GM12864 (cell line): ENCODE results near the gene GP1BB.

ENCODE experiments used
- DNase-seq: peaks from one replicate; pipeline ENCODE4 v3.0.0-alpha.2; 2011; ENCODE audit warnings: low read depth
- H3K4me3 ChIP-seq: 2 replicates; pipeline ENCODE4 v1.5.1; 2011; ENCODE audit warnings: mild to moderate bottlenecking, low read depth, low read length, control low read depth
- TF ChIP-seq, protein P1 (sequence below): IDR thresholded peaks from 2 replicates; pipeline ENCODE4 v1.5.1; 2011; ENCODE audit warnings: low read depth, mild to moderate bottlenecking, moderate library complexity, low read length, control low read depth, inconsistent platforms; ENCODE audit errors: missing control alignments

The GP1BB gene

DNA sequence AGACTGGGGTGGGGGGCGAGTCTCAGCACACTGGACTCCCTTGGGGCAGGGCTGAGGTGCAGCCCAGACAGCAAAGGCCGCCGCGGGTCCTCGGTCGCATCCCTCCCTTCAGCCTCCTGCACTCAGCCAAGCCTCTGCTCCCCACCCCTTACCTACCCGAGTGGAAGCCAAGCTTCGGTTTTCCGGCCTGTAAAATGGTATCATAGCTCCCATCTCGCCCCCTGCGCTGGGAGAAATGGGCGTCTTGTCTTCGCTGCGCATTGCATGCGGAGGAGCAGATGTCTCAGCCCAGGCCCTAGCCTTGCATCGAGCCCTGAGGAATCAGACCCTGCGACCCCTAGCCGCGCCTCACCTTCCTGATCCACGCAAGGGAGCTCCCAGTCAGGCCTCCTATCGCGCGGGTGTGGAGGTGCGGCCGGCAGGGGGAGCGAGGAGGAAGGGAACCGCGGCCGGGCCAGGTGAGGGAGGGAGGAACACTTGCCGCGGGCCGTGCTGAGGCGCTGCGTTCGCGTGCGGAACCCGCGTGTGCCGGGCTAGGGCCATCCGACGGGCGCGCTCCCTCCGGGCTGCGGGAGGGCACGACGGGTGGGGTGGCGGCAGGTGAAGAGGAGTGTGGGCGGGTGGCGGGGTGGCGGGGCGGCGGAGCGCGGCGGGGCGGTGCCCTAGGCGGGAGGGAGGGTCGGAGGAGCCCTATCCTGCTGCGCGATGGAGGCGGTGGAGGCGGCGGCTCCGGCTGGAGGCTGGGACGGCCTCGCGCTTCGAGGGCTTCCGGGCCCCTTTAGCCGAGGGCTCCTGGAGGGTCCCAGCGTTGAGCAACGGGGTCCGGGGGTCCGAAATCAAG, 33.2 kb downstream of the GP1BB start:
- no peak for DNase-seq
- TF ChIP-seq, protein P1, sequence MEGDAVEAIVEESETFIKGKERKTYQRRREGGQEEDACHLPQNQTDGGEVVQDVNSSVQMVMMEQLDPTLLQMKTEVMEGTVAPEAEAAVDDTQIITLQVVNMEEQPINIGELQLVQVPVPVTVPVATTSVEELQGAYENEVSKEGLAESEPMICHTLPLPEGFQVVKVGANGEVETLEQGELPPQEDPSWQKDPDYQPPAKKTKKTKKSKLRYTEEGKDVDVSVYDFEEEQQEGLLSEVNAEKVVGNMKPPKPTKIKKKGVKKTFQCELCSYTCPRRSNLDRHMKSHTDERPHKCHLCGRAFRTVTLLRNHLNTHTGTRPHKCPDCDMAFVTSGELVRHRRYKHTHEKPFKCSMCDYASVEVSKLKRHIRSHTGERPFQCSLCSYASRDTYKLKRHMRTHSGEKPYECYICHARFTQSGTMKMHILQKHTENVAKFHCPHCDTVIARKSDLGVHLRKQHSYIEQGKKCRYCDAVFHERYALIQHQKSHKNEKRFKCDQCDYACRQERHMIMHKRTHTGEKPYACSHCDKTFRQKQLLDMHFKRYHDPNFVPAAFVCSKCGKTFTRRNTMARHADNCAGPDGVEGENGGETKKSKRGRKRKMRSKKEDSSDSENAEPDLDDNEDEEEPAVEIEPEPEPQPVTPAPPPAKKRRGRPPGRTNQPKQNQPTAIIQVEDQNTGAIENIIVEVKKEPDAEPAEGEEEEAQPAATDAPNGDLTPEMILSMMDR = peak; percentile 56
- H3K4me3 ChIP-seq = no peak overlapping the region; the same call in 1 of the 2 replicates

DNA sequence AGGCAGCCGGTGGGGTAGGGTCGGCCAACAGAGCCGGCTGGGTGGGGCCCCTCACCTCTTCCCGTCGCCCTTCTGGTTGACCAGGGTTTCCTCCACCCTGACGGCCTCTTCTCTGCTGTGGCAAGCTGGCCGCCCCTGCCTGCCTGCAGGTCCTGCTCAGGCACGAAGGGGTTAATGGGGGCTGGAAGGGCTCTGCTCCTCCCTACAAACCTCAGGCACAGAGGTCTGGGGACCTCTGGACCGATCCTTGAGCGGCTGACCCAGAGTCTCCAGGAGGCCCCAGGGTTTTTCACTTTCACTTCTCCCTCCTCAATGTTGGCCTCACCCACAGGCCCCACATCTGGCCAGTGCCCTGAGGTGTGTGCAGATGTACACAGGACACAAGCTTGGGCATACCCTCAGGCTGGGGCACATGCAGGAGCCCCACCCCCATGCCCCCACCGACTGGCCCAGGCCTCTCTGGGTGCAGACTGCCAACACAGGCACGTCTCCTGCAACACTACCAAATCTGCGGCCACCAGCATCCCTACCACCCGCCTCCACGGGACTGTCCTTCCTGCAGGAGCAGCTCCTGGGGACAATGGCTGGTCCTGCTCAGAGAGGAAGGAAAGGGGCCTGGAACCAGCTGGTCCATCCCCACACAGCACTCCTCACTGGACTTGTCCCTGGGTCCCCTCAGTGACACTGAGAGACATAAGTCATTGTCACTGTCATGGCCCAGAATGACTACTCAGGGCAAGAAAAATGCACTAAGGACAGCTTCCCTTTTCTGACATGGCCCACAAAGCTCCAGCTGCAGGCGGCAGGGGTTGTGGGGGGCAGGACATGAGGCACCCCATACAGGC, 34.0 kb downstream of the GP1BB start:
- no peak overlapping the region; the same call in 1 of the 2 replicates for H3K4me3 ChIP-seq
- no peak for DNase-seq

DNA sequence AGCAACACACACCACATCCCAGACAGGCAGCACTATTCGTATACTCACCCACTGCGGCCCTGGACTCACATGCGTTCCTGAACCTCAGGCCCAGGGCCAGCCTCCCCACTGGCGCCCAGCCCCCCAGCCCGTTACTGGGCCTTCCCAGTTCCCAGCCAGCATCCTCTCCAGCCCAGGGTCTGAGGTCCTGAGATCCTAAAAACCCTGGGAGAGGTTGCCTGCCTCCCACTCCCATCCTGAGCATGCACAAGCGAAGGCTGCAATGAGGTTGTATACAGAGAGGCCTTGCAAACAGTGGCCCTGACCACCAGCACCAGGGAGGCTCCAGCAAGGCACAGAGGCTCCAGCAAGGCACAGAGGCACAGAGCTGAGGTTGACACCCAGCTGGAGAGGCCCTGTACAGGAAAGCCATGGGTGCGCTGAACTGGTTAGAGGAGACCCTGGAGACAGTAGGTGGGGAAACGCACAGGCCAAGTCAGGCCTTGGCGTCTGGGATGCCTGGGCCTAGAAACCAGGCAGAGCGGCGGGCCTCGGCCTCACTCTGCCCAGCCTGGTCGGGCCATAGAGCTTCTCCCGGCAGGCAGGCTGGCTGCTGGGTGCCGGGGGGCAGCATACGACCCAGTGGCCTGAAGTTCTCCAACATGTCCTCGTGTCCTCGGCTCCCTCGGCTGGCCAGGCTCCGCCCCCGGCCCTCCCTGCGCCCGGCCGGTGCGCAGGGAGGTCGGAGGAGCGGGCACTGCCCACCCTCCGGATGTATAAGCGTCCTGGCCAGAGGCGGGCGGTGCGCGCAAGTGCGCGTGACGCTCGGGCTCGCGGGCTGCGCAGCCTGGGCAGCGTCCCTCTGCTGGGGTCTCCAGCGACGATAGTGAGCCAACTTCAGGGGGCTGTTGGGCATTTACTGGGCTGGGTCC, 34.9 kb downstream of the GP1BB start:
- no peak for DNase-seq
- no peak overlapping the region for H3K4me3 ChIP-seq
- TF ChIP-seq, protein P1 = no peak

More for the DNA sequence above, 34.0 kb downstream of the GP1BB start:
- TF ChIP-seq, protein P1 = no peak

DNA sequence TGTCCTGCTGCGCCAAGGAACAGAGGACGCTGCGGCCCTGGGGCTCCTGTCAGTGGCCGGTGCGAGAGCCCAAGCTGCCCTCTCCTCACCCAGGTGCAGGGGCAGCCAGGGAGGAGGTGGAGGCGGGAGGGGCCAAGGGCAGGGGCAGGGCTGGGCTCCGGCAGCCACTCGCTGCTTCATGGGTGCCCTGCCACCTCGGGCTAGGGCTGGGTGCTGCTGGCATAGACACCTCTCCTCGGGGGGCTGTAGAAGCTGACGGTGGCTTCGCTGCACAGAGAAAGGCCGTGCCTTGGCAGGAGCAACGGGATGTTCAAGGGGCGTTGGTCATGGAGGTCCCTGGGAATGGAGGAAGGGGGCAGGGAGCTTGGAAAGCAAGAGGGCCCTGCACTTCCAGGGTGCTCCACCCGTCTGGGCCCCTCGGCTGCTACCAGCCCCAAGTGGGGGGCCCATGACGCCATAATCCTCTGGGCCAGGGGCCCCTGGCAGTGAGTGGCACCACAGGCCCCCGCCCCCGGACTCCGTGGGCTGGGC, 35.6 kb downstream of the GP1BB start:
- no peak for DNase-seq
- TF ChIP-seq, protein P1 = no peak
- H3K4me3 ChIP-seq = no peak overlapping the region

DNA sequence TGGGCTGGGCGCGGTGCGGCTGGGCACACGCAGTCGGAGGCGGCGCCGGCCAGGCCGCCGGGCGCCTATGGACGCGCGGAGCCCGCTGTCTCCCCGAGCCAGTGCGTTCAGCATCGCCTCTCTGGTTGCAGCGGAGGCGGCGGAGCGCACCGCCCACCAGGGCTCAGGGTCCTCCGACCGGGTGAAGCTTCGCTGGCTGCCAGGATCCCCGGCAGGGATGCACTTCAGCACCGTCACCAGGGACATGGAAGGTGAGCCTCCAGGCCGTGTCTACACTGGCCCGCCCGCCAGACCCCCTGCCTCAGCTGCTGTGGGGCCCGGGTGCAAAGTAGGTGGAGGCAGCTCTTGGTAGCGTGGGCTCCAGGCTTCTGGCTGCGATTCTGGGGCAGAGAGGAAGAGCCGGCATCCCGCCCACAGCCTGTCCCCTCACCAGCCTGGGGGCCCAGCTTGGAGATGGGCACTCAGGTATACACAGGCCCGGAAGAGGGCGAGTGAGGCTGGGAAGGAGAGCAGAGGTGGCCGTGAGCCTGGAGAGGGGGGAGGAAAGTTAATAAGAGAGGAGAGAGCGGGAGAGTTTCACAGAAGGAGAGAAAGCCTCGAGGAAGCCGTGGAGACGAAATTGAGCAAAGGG, 36.2 kb downstream of the GP1BB start:
- H3K4me3 ChIP-seq = no peak overlapping the region
- TF ChIP-seq, protein P1 = no peak
- DNase-seq = no peak
